Liver (tissue), 3 donors: ENCODE results near the gene DTD1.

Source experiments
- CTCF ChIP-seq: fragments of 150-350 bp; IDR thresholded peaks from 2 replicates; pipeline ENCODE4 v1.5.1; 2017; ENCODE audit warnings: improper control_type of control experiment, low read depth, low read length; ENCODE audit not compliant: missing input control
- EGR1 ChIP-seq, 2 donors: IDR thresholded peaks; 2 replicates each; pipeline ENCODE4 v1.6.1; 2016 to 2018; ENCODE audit warnings: antibody characterized with exemption in 2 of 2, low read depth in 2 of 2
- FOXA1 ChIP-seq: IDR thresholded peaks from 2 replicates; pipeline ENCODE4 v1.6.1; 2016; ENCODE audit warnings: antibody characterized with exemption
- GABPA ChIP-seq, 2 donors: IDR thresholded peaks in 1 of 2; conservative IDR thresholded peaks in 1 of 2; 2 replicates each; pipeline ENCODE4 v1.6.1; 2016; ENCODE audit warnings: antibody characterized with exemption in 2 of 2, mild to moderate bottlenecking in 1 of 2, moderate library complexity in 1 of 2
- HNF4A ChIP-seq, 2 donors: conservative IDR thresholded peaks; 2 replicates each; pipeline ENCODE4 v1.6.1; 2016; ENCODE audit warnings: antibody characterized with exemption in 2 of 2, mild to moderate bottlenecking in 2 of 2
- HNF4G ChIP-seq: IDR thresholded peaks from 2 replicates; pipeline ENCODE4 v1.6.1; 2016; ENCODE audit warnings: antibody characterized with exemption
- JUND ChIP-seq, 2 donors: IDR thresholded peaks; 2 replicates each; pipeline ENCODE4 v1.6.1; 2016; ENCODE audit warnings: antibody characterized with exemption in 2 of 2
- MAX ChIP-seq: IDR thresholded peaks from 2 replicates; pipeline ENCODE4 v1.6.1; 2016; ENCODE audit warnings: antibody characterized with exemption
- NR2F2 ChIP-seq: IDR thresholded peaks from 2 replicates; pipeline ENCODE4 v1.6.1; 2016; ENCODE audit warnings: antibody characterized with exemption
- RAD21 ChIP-seq, 2 donors: IDR thresholded peaks; 2 replicates each; pipeline ENCODE4 v1.6.1; 2016; ENCODE audit warnings: antibody characterized with exemption in 2 of 2, mild to moderate bottlenecking in 2 of 2
- REST ChIP-seq: IDR thresholded peaks from 2 replicates; pipeline ENCODE4 v1.6.1; 2016; ENCODE audit warnings: antibody characterized with exemption, mild to moderate bottlenecking
- RXRA ChIP-seq, 2 donors: IDR thresholded peaks; 2 replicates each; pipeline ENCODE4 v1.6.1; 2017 to 2018; ENCODE audit warnings: antibody characterized with exemption in 2 of 2, mild to moderate bottlenecking in 1 of 2
- TAF1 ChIP-seq: conservative IDR thresholded peaks from 2 replicates; pipeline ENCODE4 v1.6.1; 2016; ENCODE audit warnings: antibody characterized with exemption, mild to moderate bottlenecking
- YY1 ChIP-seq: IDR thresholded peaks from 2 replicates; pipeline ENCODE4 v1.6.1; 2016; ENCODE audit warnings: antibody characterized with exemption, mild to moderate bottlenecking
- donor health status: healthy.
- donor health status: healthy.

GRCh38 chr20:18676396-18676795 lies 88.5 kb downstream of the DTD1 start:
- TF ChIP-seq HNF4A (conservative IDR thresholded peaks at IDR 0.05): no peak
- TF ChIP-seq CTCF: no peak
- TF ChIP-seq RAD21 (IDR thresholded peaks at IDR 0.05): no peak
- no peak for TF ChIP-seq GABPA (IDR thresholded peaks at IDR 0.05 in 1 of 2, conservative IDR thresholded peaks at IDR 0.05 in 1 of 2)
- TF ChIP-seq TAF1: no peak
- TF ChIP-seq REST: no peak
- no peak for TF ChIP-seq MAX
- no peak for TF ChIP-seq HNF4G
- no peak for TF ChIP-seq JUND (IDR thresholded peaks at IDR 0.05)
- TF ChIP-seq YY1: no peak
- no peak for TF ChIP-seq FOXA1
- TF ChIP-seq EGR1 (IDR thresholded peaks at IDR 0.05; ENCODE audit: low read depth in 2 of 2): no peak
- TF ChIP-seq RXRA (IDR thresholded peaks at IDR 0.05): no peak
- TF ChIP-seq NR2F2: no peak
